HEK293T (cell line): Measurements from ENCODE around the gene ARHGEF1.

Experiments
- CTCF ChIA-PET: fragments of 350-600 bp; formaldehyde crosslinking; extraction: SDS; loops from one replicate; lab custom pipeline; 2021; ENCODE audit warnings: antibody characterized with exemption, inconsistent platforms; lab: Yijun Ruan, JAX
- POLR2A ChIA-PET: fragments of 350-600 bp; formaldehyde crosslinking; extraction: SDS; loops from one replicate; lab custom pipeline; 2020; ENCODE audit warnings: antibody characterized with exemption, inconsistent platforms; lab: Yijun Ruan, JAX
- DNase-seq: peaks from one replicate; pipeline ENCODE4 v3.0.0; 2012; ENCODE audit warnings: mixed read lengths; ENCODE audit errors: extremely low spot score
- ARNT ChIP-seq: fragments of 450-650 bp; IDR thresholded peaks from 2 replicates; pipeline ENCODE4 v1.6.1; 2017; ENCODE audit warnings: mild to moderate bottlenecking
- BHLHE40 ChIP-seq: fragments of 450-650 bp; IDR thresholded peaks from 2 replicates; pipeline ENCODE4 v1.6.1; 2016; ENCODE audit warnings: mild to moderate bottlenecking, moderate library complexity, borderline replicate concordance
- CTBP1 ChIP-seq: fragments of 450-650 bp; IDR thresholded peaks from 2 replicates; pipeline ENCODE4 v1.6.1; 2016; ENCODE audit warnings: borderline replicate concordance
- FOXA1 ChIP-seq: fragments of 450-650 bp; IDR thresholded peaks from 2 replicates; pipeline ENCODE4 v1.6.1; 2016; ENCODE audit warnings: mild to moderate bottlenecking
- FOXK2 ChIP-seq: fragments of 450-650 bp; IDR thresholded peaks from 2 replicates; pipeline ENCODE4 v1.6.1; 2016; ENCODE audit warnings: mild to moderate bottlenecking
- FOXM1 ChIP-seq: fragments of 450-650 bp; IDR thresholded peaks from 2 replicates; pipeline ENCODE4 v1.6.1; 2017; ENCODE audit warnings: mild to moderate bottlenecking, borderline replicate concordance
- HDGF ChIP-seq: fragments of 450-650 bp; IDR thresholded peaks from 2 replicates; pipeline ENCODE4 v1.6.1; 2017; ENCODE audit warnings: antibody characterized with exemption, borderline replicate concordance
- L3MBTL2 ChIP-seq: fragments of 450-650 bp; conservative IDR thresholded peaks from 2 replicates; pipeline ENCODE4 v1.6.1; 2016; ENCODE audit warnings: mild to moderate bottlenecking
- LEF1 ChIP-seq: fragments of 450-650 bp; IDR thresholded peaks from 2 replicates; pipeline ENCODE4 v1.6.1; 2017; ENCODE audit warnings: mild to moderate bottlenecking, borderline replicate concordance
- NFRKB ChIP-seq: fragments of 450-650 bp; IDR thresholded peaks from 2 replicates; pipeline ENCODE4 v1.6.1; 2016; ENCODE audit warnings: mild to moderate bottlenecking, moderate library complexity
- SP1 ChIP-seq: fragments of 450-650 bp; IDR thresholded peaks from 2 replicates; pipeline ENCODE4 v1.6.1; 2017
- SUZ12 ChIP-seq: fragments of 450-650 bp; IDR thresholded peaks from 2 replicates; pipeline ENCODE4 v1.6.1; 2016; ENCODE audit warnings: mild to moderate bottlenecking
- TARDBP ChIP-seq: fragments of 450-650 bp; IDR thresholded peaks from 2 replicates; pipeline ENCODE4 v1.6.1; 2016
- TF ChIP-seq, protein P1 (sequence below): fragments of 450-650 bp; IDR thresholded peaks from 2 replicates; pipeline ENCODE4 v1.6.1; 2016

Gene ARHGEF1

DNA sequence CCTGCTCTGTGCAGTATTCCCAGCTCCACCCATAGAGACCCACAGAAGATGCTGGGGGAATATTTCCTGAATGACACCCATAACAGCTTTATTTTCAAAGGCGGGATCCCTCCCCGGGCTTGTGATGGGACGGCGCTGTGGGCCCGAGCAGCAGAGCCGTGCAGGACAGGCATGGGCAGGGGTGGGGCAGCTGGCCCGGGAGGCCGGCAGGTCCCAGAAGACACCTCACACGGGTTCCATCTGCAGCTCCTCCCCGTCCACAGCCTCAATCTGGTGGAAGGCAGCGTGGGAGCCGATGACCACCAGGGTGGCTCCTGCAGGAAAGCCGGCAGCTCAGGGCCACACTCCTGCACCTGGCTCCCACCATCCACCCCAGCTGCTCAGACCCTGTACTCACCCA lies 73.6 kb downstream of the ARHGEF1 start:
- CTCF ChIA-PET = interaction anchor here (0.7 to 2.2 kb wide), 2 partner anchors 83 to 165 kb away, joined by 3 to 9 read pairs; no protein-coding TSS in a partner anchor
- POLR2A ChIA-PET = interaction anchor here (0.6 kb wide), 1 partner anchor 90 kb away, joined by 3 read pairs; no protein-coding TSS in a partner anchor
- no peak for TF ChIP-seq TARDBP
- no peak for TF ChIP-seq NFRKB
- TF ChIP-seq SP1 = no peak
- TF ChIP-seq FOXK2 = no peak
- TF ChIP-seq BHLHE40 = no peak
- TF ChIP-seq L3MBTL2 = no peak
- TF ChIP-seq ARNT = no peak
- no peak for TF ChIP-seq FOXA1
- no peak for TF ChIP-seq CTBP1
- TF ChIP-seq SUZ12 = no peak
- TF ChIP-seq LEF1 = no peak
- TF ChIP-seq FOXM1 = no peak
- no peak for TF ChIP-seq HDGF
- TF ChIP-seq, protein P1, sequence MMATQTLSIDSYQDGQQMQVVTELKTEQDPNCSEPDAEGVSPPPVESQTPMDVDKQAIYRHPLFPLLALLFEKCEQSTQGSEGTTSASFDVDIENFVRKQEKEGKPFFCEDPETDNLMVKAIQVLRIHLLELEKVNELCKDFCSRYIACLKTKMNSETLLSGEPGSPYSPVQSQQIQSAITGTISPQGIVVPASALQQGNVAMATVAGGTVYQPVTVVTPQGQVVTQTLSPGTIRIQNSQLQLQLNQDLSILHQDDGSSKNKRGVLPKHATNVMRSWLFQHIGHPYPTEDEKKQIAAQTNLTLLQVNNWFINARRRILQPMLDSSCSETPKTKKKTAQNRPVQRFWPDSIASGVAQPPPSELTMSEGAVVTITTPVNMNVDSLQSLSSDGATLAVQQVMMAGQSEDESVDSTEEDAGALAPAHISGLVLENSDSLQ = no peak
- DNase-seq = no peak
